Panc1 (cell line): ENCODE results near the gene PDZD4. TPM values are rescaled to one million over a fixed set of nuclear protein-coding genes. Genes with fewer than 3 reads are reported as not detected.

Source experiments
- ATAC-seq: fragments of 200-7000 bp; cut with Tn5 transposase; 2 replicates; pipeline ENCODE4 v1.9.1; 2020; ENCODE audit warnings: mild to moderate bottlenecking, moderate library complexity
- BruUV-seq: library from RNA; stranded (reverse); fragments of 400-500 nt; replicated peaks from 2 replicates; lab custom pipeline; 2021; lab: Mats Ljungman, UMichigan
- CTCF ChIA-PET: fragments of 300-600 bp; sonication (Branson Sonifier 250); formaldehyde crosslinking; loops from one replicate; lab custom pipeline; 2022; ENCODE audit warnings: antibody characterized with exemption; lab: Charles Lee
- POLR2A ChIA-PET: fragments of 300-600 bp; sonication (Branson Sonifier 250); formaldehyde crosslinking; loops from one replicate; lab custom pipeline; 2022; ENCODE audit warnings: antibody characterized with exemption; lab: Charles Lee
- DNase-seq: peaks from one replicate; pipeline ENCODE4 v3.0.0-alpha.2; 2010; ENCODE audit warnings: low read depth, low spot score
- H3K27ac ChIP-seq: 2 replicates; pipeline ENCODE4 v1.5.1; 2011; ENCODE audit warnings: mild to moderate bottlenecking, low read length, inconsistent platforms
- H3K27me3 ChIP-seq: fragments of 200-500 bp; sonication (Bioruptor generic); 2 replicates; pipeline ENCODE4 v1.6.0; 2014; ENCODE audit warnings: low read length, inconsistent platforms; ENCODE audit not compliant: control insufficient read depth, insufficient read depth
- H3K36me3 ChIP-seq: fragments of 200-500 bp; sonication (Bioruptor generic); 2 replicates; pipeline ENCODE4 v1.5.1; 2014; ENCODE audit warnings: inconsistent platforms, mild to moderate bottlenecking, low read length, moderate library complexity; ENCODE audit not compliant: control insufficient read depth, insufficient read depth
- H3K4me1 ChIP-seq: 2 replicates; pipeline ENCODE4 v1.5.1; 2011; ENCODE audit warnings: inconsistent platforms, mild to moderate bottlenecking, low read length, moderate library complexity; ENCODE audit not compliant: control insufficient read depth, insufficient read depth
- H3K4me3 ChIP-seq, 2 experiments: 2 replicates each; pipeline ENCODE4 v1.5.1; 2011 to 2012; ENCODE audit warnings: low read depth in 2 of 2, low read length in 2 of 2, mild to moderate bottlenecking in 2 of 2, inconsistent platforms in 1 of 2, moderate library complexity in 1 of 2
- H3K9me3 ChIP-seq: fragments of 200-500 bp; sonication (Bioruptor generic); 2 replicates; pipeline ENCODE4 v1.5.1; 2014; ENCODE audit warnings: low read depth, mild to moderate bottlenecking, inconsistent platforms, low read length, moderate library complexity; ENCODE audit not compliant: control insufficient read depth, insufficient read depth
- POLR2AphosphoS5 ChIP-seq: IDR thresholded peaks from 2 replicates; pipeline ENCODE4 v1.6.1; 2012; ENCODE audit warnings: mild to moderate bottlenecking, low read depth, low read length, moderate library complexity
- SIN3A ChIP-seq: IDR thresholded peaks from 2 replicates; pipeline ENCODE4 v1.6.1; 2012; ENCODE audit warnings: low read depth, mild to moderate bottlenecking, low read length, moderate library complexity, borderline replicate concordance; ENCODE audit not compliant: insufficient read depth
- TCF7L2 ChIP-seq: IDR thresholded peaks from 2 replicates; pipeline ENCODE4 v1.6.1; 2011; ENCODE audit warnings: mild to moderate bottlenecking, low read depth, low read length, inconsistent platforms
- in situ Hi-C: cut with HindIII; loops from 2 replicates; pipeline ENCODE4 v1.10.0; 2016; ENCODE audit warnings: low sequenced_read_pairs, low pct_unique_long_range_greater_than_20kb
- intact Hi-C: fragments of 100-400 bp; cut with micrococcal nuclease; formaldehyde crosslinking; loops from one replicate; pipeline ENCODE4 v1.10.0; 2022; ENCODE audit not compliant: unreplicated experiment
- total RNA-seq: library from RNA; stranded (reverse); gene quantifications from one replicate; pipeline ENCODE4 v1.2.1, GENCODE V29; 2021; ENCODE audit not compliant: unreplicated experiment
- TF ChIP-seq, protein P1 (sequence below), 2 experiments: IDR thresholded peaks; 2 replicates each; pipeline ENCODE4 v1.6.1; 2011 to 2012; ENCODE audit warnings: low read depth in 2 of 2, control low read depth in 1 of 2, low read length in 1 of 2, mild to moderate bottlenecking in 1 of 2, moderate library complexity in 1 of 2; ENCODE audit not compliant: insufficient read depth in 1 of 2
- TF ChIP-seq, protein P2 (sequence below): fragments of 450-650 bp; IDR thresholded peaks from 2 replicates; pipeline ENCODE4 v1.5.1; 2017; ENCODE audit warnings: mild to moderate bottlenecking

PDZD4 gene
- total RNA-seq, 1 experiment from 2014 or later: 37.2 TPM

GRCh38 chrX:153791104-153791852 lies 39.1 kb downstream of the PDZD4 start:
- POLR2A ChIA-PET: no interaction called here
- ATAC-seq (no peak), DNase-seq (no peak)
- Histone ChIP-seq H3K9me3 (no peaks in the 10 kb centered on the region), H3K4me3 (no peak overlapping the region), H3K27me3 (no peaks in the 10 kb centered on the region), H3K4me1 (peaks cover 22% of the 10 kb centered on the region), H3K36me3 (peaks cover 3% of the 10 kb centered on the region), H3K27ac (no peak overlapping the region)
- in situ Hi-C loops: no loop called here
- TF ChIP-seq SIN3A (no peak), POLR2AphosphoS5 (no peak), TCF7L2 (no peak)
- TF ChIP-seq, protein P1, sequence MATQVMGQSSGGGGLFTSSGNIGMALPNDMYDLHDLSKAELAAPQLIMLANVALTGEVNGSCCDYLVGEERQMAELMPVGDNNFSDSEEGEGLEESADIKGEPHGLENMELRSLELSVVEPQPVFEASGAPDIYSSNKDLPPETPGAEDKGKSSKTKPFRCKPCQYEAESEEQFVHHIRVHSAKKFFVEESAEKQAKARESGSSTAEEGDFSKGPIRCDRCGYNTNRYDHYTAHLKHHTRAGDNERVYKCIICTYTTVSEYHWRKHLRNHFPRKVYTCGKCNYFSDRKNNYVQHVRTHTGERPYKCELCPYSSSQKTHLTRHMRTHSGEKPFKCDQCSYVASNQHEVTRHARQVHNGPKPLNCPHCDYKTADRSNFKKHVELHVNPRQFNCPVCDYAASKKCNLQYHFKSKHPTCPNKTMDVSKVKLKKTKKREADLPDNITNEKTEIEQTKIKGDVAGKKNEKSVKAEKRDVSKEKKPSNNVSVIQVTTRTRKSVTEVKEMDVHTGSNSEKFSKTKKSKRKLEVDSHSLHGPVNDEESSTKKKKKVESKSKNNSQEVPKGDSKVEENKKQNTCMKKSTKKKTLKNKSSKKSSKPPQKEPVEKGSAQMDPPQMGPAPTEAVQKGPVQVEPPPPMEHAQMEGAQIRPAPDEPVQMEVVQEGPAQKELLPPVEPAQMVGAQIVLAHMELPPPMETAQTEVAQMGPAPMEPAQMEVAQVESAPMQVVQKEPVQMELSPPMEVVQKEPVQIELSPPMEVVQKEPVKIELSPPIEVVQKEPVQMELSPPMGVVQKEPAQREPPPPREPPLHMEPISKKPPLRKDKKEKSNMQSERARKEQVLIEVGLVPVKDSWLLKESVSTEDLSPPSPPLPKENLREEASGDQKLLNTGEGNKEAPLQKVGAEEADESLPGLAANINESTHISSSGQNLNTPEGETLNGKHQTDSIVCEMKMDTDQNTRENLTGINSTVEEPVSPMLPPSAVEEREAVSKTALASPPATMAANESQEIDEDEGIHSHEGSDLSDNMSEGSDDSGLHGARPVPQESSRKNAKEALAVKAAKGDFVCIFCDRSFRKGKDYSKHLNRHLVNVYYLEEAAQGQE (IDR thresholded peaks at IDR 0.05; ENCODE audit: insufficient read depth in 1 of 2, low read depth in 2 of 2, low read length in 1 of 2): no peak
- TF ChIP-seq, protein P2, sequence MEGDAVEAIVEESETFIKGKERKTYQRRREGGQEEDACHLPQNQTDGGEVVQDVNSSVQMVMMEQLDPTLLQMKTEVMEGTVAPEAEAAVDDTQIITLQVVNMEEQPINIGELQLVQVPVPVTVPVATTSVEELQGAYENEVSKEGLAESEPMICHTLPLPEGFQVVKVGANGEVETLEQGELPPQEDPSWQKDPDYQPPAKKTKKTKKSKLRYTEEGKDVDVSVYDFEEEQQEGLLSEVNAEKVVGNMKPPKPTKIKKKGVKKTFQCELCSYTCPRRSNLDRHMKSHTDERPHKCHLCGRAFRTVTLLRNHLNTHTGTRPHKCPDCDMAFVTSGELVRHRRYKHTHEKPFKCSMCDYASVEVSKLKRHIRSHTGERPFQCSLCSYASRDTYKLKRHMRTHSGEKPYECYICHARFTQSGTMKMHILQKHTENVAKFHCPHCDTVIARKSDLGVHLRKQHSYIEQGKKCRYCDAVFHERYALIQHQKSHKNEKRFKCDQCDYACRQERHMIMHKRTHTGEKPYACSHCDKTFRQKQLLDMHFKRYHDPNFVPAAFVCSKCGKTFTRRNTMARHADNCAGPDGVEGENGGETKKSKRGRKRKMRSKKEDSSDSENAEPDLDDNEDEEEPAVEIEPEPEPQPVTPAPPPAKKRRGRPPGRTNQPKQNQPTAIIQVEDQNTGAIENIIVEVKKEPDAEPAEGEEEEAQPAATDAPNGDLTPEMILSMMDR: no peak
- intact Hi-C loops: no loop called here
- no TSS peak for BruUV-seq
- CTCF ChIA-PET: no interaction called here

GRCh38 chrX:153789654-153790053 lies 40.7 kb downstream of the PDZD4 start:
- TF ChIP-seq, protein P1 (IDR thresholded peaks at IDR 0.05; ENCODE audit: insufficient read depth in 1 of 2, low read depth in 2 of 2, low read length in 1 of 2): no peak
- TF ChIP-seq SIN3A: no peak
- intact Hi-C loops (no loop called here), in situ Hi-C loops (no loop called here)
- Histone ChIP-seq H3K36me3 (no peaks in the 10 kb centered on the region; the same call in none of the 2 replicates), H3K4me3 (no peak overlapping the region), H3K9me3 (no peaks in the 10 kb centered on the region), H3K27ac (no peak overlapping the region), H3K27me3 (no peaks in the 10 kb centered on the region), H3K4me1 (peaks cover 11% of the 10 kb centered on the region)
- CTCF ChIA-PET: no interaction called here
- ATAC-seq (no peak), DNase-seq (no peak)
- POLR2A ChIA-PET: no interaction called here
- no TSS peak for BruUV-seq
